ENCODE results near the gene SQSTM1.

GRCh38 chr5:179876610-179876952, 55.9 kb downstream of the SQSTM1 start:
- TF ChIP-seq CTCF (conservative IDR thresholded peaks at IDR 0.05; ENCODE audit: low read depth, low read length) (no peak), EZH2 (IDR thresholded peaks at IDR 0.05; ENCODE audit: low read length, unreplicated experiment) (no peak), EZH2phosphoT487 (IDR thresholded peaks at IDR 0.05; ENCODE audit: borderline replicate concordance, low read length) (no peak)

Data from PC-3 (cell line).